Osteoblast (primary cell): ENCODE data around the gene CHD2. TPM values are rescaled to one million over a fixed set of nuclear protein-coding genes. Genes with fewer than 3 reads are reported as not detected.

Experiments used
- DNase-seq: peaks from one replicate; pipeline ENCODE4 v3.0.0; 2011; ENCODE audit warnings: low spot score, mixed read lengths; ENCODE audit not compliant: insufficient read length; ENCODE audit errors: missing footprints
- H2AFZ ChIP-seq: 2 replicates; pipeline ENCODE4 v1.6.0; 2011; ENCODE audit warnings: mild to moderate bottlenecking, low read length
- H3K27ac ChIP-seq: 2 replicates; pipeline ENCODE4 v1.5.1; 2011; ENCODE audit warnings: mild to moderate bottlenecking, low read depth, low read length, moderate library complexity
- H3K27me3 ChIP-seq: 2 replicates; pipeline ENCODE4 v1.6.0; 2012; ENCODE audit warnings: mild to moderate bottlenecking, control low read depth, inconsistent platforms, low read length, moderate library complexity; ENCODE audit not compliant: insufficient read depth
- H3K36me3 ChIP-seq: 2 replicates; pipeline ENCODE4 v1.5.1; 2011; ENCODE audit warnings: mild to moderate bottlenecking, low read length, control low read depth, moderate library complexity; ENCODE audit not compliant: insufficient read depth
- H3K4me1 ChIP-seq: 2 replicates; pipeline ENCODE4 v1.5.1; 2011; ENCODE audit warnings: mild to moderate bottlenecking, low read length, control low read depth, moderate library complexity; ENCODE audit not compliant: insufficient read depth
- H3K4me2 ChIP-seq: 2 replicates; pipeline ENCODE4 v1.6.0; 2011; ENCODE audit warnings: mild to moderate bottlenecking, low read length; ENCODE audit not compliant: insufficient read depth
- H3K4me3 ChIP-seq: fragments of 200-600 bp; sonication (generic); 3 replicates; pipeline ENCODE4 v1.5.1; 2012; ENCODE audit warnings: mild to moderate bottlenecking, low read length, inconsistent platforms; ENCODE audit not compliant: insufficient read depth
- H3K79me2 ChIP-seq: 2 replicates; pipeline ENCODE4 v1.6.0; 2012; ENCODE audit warnings: mild to moderate bottlenecking, low read length, control low read depth, inconsistent platforms; ENCODE audit not compliant: insufficient read depth
- H3K9me3 ChIP-seq: 2 replicates; pipeline ENCODE4 v1.5.1; 2011; ENCODE audit warnings: low read depth, low read length, control low read depth
- H4K20me1 ChIP-seq: 2 replicates; pipeline ENCODE4 v1.6.0; 2012; ENCODE audit warnings: mild to moderate bottlenecking, low read length, control low read depth; ENCODE audit not compliant: insufficient read depth
- total RNA-seq: library from RNA; depleted of rRNA; stranded (reverse); fragments of >200 nt; gene quantifications from 2 replicates; pipeline ENCODE4 v1.2.3, GENCODE V29; 2012
- TF ChIP-seq, protein P1 (sequence below): IDR thresholded peaks from 2 replicates; pipeline ENCODE4 v1.5.1; 2011; ENCODE audit warnings: mild to moderate bottlenecking, low read depth, low read length, moderate library complexity; ENCODE audit errors: extremely low read depth

The CHD2 gene
- total RNA-seq, 1 donor = 98.8 TPM

DNA sequence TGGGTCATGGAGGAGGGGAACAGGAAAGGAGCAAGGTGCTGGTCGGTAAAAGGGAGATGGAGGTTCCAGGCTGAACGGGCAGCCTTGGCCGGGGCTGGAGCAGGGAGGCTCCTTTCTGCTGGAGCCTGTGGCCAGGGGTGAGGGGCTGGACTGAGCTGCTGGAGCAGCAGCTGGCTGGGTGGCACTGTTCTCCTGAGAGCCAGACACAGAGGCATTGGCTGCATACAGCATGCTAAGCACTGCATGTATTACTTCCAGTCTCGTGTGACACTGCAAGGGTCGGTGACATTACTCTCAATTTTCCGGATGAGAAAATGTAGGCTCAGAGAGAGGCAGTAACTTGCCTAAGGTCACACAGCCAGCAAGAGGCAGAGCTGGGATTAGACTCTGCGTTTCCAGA, 146.6 kb downstream of the CHD2 start:
- peak; percentile 90 for DNase-seq
- Histone ChIP-seq H3K79me2 (no peaks in the 10 kb centered on the region), H4K20me1 (no peaks in the 10 kb centered on the region), H2AFZ (no peak overlapping the region), H3K27me3 (no peaks in the 10 kb centered on the region), H3K9me3 (no peaks in the 10 kb centered on the region), H3K4me2 (no peak overlapping the region), H3K4me1 (no peaks in the 10 kb centered on the region), H3K4me3 (no peak overlapping the region), H3K36me3 (no peaks in the 10 kb centered on the region), H3K27ac (no peak overlapping the region)
- TF ChIP-seq, protein P1, sequence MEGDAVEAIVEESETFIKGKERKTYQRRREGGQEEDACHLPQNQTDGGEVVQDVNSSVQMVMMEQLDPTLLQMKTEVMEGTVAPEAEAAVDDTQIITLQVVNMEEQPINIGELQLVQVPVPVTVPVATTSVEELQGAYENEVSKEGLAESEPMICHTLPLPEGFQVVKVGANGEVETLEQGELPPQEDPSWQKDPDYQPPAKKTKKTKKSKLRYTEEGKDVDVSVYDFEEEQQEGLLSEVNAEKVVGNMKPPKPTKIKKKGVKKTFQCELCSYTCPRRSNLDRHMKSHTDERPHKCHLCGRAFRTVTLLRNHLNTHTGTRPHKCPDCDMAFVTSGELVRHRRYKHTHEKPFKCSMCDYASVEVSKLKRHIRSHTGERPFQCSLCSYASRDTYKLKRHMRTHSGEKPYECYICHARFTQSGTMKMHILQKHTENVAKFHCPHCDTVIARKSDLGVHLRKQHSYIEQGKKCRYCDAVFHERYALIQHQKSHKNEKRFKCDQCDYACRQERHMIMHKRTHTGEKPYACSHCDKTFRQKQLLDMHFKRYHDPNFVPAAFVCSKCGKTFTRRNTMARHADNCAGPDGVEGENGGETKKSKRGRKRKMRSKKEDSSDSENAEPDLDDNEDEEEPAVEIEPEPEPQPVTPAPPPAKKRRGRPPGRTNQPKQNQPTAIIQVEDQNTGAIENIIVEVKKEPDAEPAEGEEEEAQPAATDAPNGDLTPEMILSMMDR = no peak

DNA sequence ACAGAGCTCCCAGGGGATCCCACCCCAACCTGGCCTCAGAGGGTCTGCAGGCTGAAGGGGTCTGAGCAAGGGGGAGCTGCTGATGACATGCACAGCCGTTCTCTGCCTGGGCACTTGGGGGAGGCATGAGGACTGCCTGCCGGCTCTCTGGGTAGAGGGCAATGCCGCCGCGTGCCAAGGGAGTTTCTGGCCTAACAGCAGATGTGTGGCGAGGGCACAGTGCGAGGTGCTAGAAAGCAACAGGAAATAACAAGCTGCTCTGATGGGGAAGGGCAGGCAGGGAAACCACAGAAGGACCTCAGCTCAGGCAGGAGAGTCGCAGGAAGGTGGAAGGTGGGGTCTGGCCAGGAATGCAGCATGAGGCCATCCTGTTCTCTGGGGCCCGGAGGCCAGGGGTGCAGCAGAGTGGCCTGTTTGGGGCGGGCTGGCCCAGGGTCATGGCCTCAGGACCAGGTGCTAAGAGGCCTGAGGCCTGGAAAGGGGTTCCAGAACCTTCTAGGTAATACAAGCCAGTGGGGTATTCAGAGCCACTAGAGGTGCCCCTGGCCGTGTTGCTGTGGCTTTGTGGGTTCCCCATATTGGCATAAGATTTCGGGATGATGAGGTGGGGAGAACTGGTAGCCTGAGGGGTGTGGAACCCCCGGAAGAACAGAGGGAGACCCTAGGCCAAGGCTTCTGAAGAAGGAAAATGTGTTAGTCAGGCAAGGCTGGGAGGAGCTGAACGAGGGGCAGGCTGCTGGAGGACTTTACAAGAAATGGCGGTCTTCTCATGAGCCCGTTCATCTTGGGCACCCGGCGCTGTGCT, 147.7 kb downstream of the CHD2 start:
- Histone ChIP-seq H3K27me3 (no peaks in the 10 kb centered on the region), H3K4me2 (no peak overlapping the region), H3K9me3 (no peaks in the 10 kb centered on the region), H3K4me1 (no peaks in the 10 kb centered on the region), H4K20me1 (no peaks in the 10 kb centered on the region), H3K27ac (no peak overlapping the region), H2AFZ (no peak overlapping the region), H3K79me2 (no peaks in the 10 kb centered on the region), H3K36me3 (no peaks in the 10 kb centered on the region), H3K4me3 (no peak overlapping the region)
- TF ChIP-seq, protein P1 = no peak
- DNase-seq = peak; percentile 90

DNA sequence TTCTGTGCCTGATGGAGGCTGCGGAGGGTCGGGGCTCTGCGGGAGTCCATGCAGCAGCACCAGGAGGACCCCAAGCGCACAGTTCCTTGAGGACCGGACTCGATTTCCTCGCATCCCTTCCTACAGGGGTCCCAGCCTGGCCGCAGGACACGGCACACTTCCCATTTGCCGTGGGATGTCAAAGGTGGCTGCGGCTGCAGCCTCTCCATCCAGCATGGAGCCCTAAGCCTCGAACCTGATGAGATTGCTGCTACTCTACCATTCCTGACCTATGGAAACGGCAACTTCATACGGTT, 148.2 kb downstream of the CHD2 start:
- Histone ChIP-seq H4K20me1 (no peaks in the 10 kb centered on the region), H2AFZ (no peak overlapping the region), H3K27ac (no peak overlapping the region), H3K4me2 (no peak overlapping the region), H3K9me3 (no peaks in the 10 kb centered on the region), H3K27me3 (no peaks in the 10 kb centered on the region), H3K4me1 (no peaks in the 10 kb centered on the region), H3K4me3 (no peak overlapping the region), H3K36me3 (no peaks in the 10 kb centered on the region), H3K79me2 (no peaks in the 10 kb centered on the region)
- TF ChIP-seq, protein P1 = no peak
- peak; percentile 82 for DNase-seq

GRCh38 chr15:93048759-93049161, 148.6 kb downstream of the CHD2 start:
- Histone ChIP-seq H3K27ac (no peak overlapping the region), H3K9me3 (no peaks in the 10 kb centered on the region), H4K20me1 (no peaks in the 10 kb centered on the region), H3K4me2 (no peak overlapping the region), H3K4me1 (no peaks in the 10 kb centered on the region), H3K79me2 (no peaks in the 10 kb centered on the region), H2AFZ (no peak overlapping the region), H3K27me3 (no peaks in the 10 kb centered on the region), H3K36me3 (no peaks in the 10 kb centered on the region), H3K4me3 (no peak overlapping the region)
- DNase-seq = no peak
- TF ChIP-seq, protein P1 = no peak
